Effector memory CD4-positive, alpha-beta T cell (primary cell): ENCODE measurements around the gene PCGF6.
"Not testable (repeated sequence)": the region's sequence is repeated elsewhere in the genome, so short reads cannot be mapped to it uniquely, and the experiment has no call there.

ENCODE experiments used
- DNase-seq, 3 donors: peaks; one replicate each; pipeline ENCODE4 v3.0.0-alpha.2; 2020
- H3K27ac ChIP-seq: 2 replicates; pipeline ENCODE4 v1.7.0; 2013; ENCODE audit warnings: mild to moderate bottlenecking, low read length, moderate library complexity; ENCODE audit not compliant: insufficient read depth, poor library complexity, severe bottlenecking
- H3K27me3 ChIP-seq: replicated peaks from 2 replicates; pipeline ENCODE4 v1.7.0; 2013; ENCODE audit warnings: mild to moderate bottlenecking, low read length; ENCODE audit not compliant: insufficient read depth, control insufficient read depth, poor library complexity, severe bottlenecking
- H3K36me3 ChIP-seq: 2 replicates; pipeline ENCODE4 v1.7.0; 2013; ENCODE audit warnings: mild to moderate bottlenecking, low read length, moderate library complexity; ENCODE audit not compliant: control insufficient read depth, insufficient read depth
- H3K4me1 ChIP-seq: 2 replicates; pipeline ENCODE4 v1.7.0; 2013; ENCODE audit warnings: low read length, mild to moderate bottlenecking; ENCODE audit not compliant: control insufficient read depth, insufficient read depth, poor library complexity, severe bottlenecking
- H3K4me3 ChIP-seq: 2 replicates; pipeline ENCODE4 v1.7.0; 2013; ENCODE audit warnings: low read length, low read depth, mild to moderate bottlenecking; ENCODE audit not compliant: insufficient read depth, poor library complexity, severe bottlenecking
- H3K9me3 ChIP-seq: 2 replicates; pipeline ENCODE4 v1.7.0; 2013; ENCODE audit warnings: mild to moderate bottlenecking, low read length, moderate library complexity; ENCODE audit not compliant: control insufficient read depth

Gene PCGF6

GRCh38 chr10:103265717-103266329 lies 85.1 kb downstream of the PCGF6 start:
- no peaks in the 10 kb centered on the region for H3K9me3 ChIP-seq
- no peak overlapping the region for H3K4me3 ChIP-seq
- H3K4me1 ChIP-seq = no peaks in the 10 kb centered on the region
- no peak overlapping the region for H3K27ac ChIP-seq
- no peak for DNase-seq
- no peaks in the 10 kb centered on the region for H3K36me3 ChIP-seq
- no peaks in the 10 kb centered on the region for H3K27me3 ChIP-seq

- H3K9me3 ChIP-seq = no peaks in the 10 kb centered on the region
- no peak overlapping the region for H3K27ac ChIP-seq
- H3K4me1 ChIP-seq = no peaks in the 10 kb centered on the region
- no peak for DNase-seq
- no peaks in the 10 kb centered on the region for H3K27me3 ChIP-seq
- no peak overlapping the region for H3K4me3 ChIP-seq
- H3K36me3 ChIP-seq = no peaks in the 10 kb centered on the region
Measured at GRCh38 chr10:103262229-103262628, 88.7 kb downstream of the PCGF6 start.

GRCh38 chr10:103259989-103260388 lies 91.0 kb downstream of the PCGF6 start:
- Histone ChIP-seq H3K9me3 (no peaks in the 10 kb centered on the region), H3K27ac (no peak overlapping the region), H3K4me3 (no peak overlapping the region), H3K36me3 (no peaks in the 10 kb centered on the region), H3K27me3 (peaks cover 2% of the 10 kb centered on the region), H3K4me1 (no peaks in the 10 kb centered on the region)
- no peak for DNase-seq

GRCh38 chr10:103258928-103259327 lies 92.0 kb downstream of the PCGF6 start:
- not testable (repeated sequence) for H3K9me3 ChIP-seq, DNase-seq, H3K4me3 ChIP-seq, H3K27ac ChIP-seq, H3K36me3 ChIP-seq, H3K4me1 ChIP-seq, H3K27me3 ChIP-seq

- Histone ChIP-seq H3K9me3 (no peaks in the 10 kb centered on the region), H3K36me3 (no peaks in the 10 kb centered on the region), H3K27ac (no peak overlapping the region), H3K4me3 (no peak overlapping the region), H3K4me1 (no peaks in the 10 kb centered on the region), H3K27me3 (peaks cover 2% of the 10 kb centered on the region)
- no peak for DNase-seq
Measured at GRCh38 chr10:103257812-103258211, 93.1 kb downstream of the PCGF6 start.

- DNase-seq = no peak
- Histone ChIP-seq H3K4me3 (no peak overlapping the region), H3K27me3 (peaks cover 2% of the 10 kb centered on the region), H3K36me3 (no peaks in the 10 kb centered on the region), H3K27ac (no peak overlapping the region), H3K4me1 (no peaks in the 10 kb centered on the region), H3K9me3 (no peaks in the 10 kb centered on the region)
Measured at GRCh38 chr10:103256613-103257012, 94.3 kb downstream of the PCGF6 start.

GRCh38 chr10:103254538-103255325 lies 96.2 kb downstream of the PCGF6 start:
- peaks cover 2% of the 10 kb centered on the region for H3K27me3 ChIP-seq
- no peaks in the 10 kb centered on the region for H3K4me1 ChIP-seq
- H3K9me3 ChIP-seq = no peaks in the 10 kb centered on the region
- H3K36me3 ChIP-seq = no peaks in the 10 kb centered on the region
- no peak overlapping the region for H3K27ac ChIP-seq
- no peak for DNase-seq
- no peak overlapping the region for H3K4me3 ChIP-seq

GRCh38 chr10:103254113-103254512 lies 96.8 kb downstream of the PCGF6 start:
- no peak for DNase-seq
- Histone ChIP-seq H3K27ac (no peak overlapping the region), H3K27me3 (peaks cover 2% of the 10 kb centered on the region), H3K36me3 (no peaks in the 10 kb centered on the region), H3K4me3 (no peak overlapping the region), H3K4me1 (no peaks in the 10 kb centered on the region), H3K9me3 (no peaks in the 10 kb centered on the region)
